Activated CD4-positive, alpha-beta T cell treated with anti-CD3 and anti-CD28 coated beads for 24 hours (primary cell): ENCODE data around the gene GNAL.
"Not testable (repeated sequence)": the region's sequence is repeated elsewhere in the genome, so short reads cannot be mapped to it uniquely, and the experiment has no call there.

Source experiments
- DNase-seq, 2 donors: peaks; one replicate each; pipeline ENCODE4 v3.0.0-alpha.2; 2020; ENCODE audit warnings: low read depth in 2 of 2

The GNAL gene

DNA sequence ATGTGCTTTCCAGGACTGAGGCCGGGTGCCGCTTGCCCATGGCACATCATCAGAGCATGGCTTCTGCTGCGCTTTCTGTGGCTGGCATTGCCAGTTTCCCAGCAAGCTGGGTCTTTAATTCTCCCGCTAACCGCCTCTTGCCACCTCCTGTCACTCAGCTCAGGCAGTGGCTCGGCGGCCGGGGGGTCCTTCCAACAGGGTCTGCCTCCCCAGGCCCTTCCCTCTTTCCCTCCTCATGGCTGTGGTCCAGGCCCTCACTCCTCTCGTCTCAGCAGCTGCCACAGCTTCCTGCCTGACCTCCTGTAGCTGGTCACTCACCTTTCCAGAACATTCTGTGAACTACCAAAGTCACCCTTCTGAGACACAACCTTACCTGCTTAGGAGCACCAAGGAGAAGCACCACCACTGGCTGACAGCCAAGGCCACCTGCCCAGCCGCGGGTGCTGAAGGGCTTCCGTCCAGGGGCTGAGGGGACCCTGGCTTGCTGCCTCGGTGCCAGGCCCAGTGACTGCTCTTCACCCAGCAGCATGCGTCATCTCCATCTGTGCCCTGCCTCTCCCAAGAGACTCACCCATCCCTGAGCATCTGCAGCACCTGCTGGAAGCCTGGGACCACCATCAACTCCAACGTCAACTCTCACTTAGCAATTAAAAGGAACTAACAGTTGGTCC, 184.7 kb downstream of the GNAL start:
- no peak for DNase-seq

GRCh38 chr18:11874676-11875075, 185.6 kb downstream of the GNAL start:
- no peak for DNase-seq

DNA sequence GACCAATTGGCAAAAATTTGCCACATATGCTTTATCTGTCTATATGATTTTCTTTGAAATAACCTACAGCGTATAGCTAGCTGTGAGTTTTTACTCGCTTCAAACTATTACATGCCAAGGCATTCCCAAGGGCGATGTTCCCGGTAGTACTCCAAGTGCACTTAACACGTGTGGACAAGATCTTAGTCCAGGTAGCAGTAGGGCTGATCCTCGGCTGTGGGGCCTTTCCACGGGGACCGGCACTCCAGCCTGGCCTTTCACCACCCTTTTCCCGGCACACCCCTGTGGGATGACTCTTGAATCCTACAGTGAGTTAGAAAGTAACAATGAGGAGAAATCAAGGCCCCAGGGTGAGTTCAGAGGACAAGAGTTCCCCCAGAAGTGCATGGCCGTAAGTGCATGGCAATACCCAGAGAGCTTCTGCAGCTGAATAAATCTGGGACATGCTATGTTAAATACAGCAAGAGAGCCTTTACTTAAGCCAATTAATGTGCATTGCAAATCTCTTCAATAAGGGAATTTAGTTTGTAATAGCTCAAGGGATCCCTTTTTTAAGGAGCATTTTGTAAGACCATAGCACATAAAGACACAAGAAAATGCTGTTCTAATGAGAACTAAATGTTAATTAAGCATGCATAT, 188.6 kb downstream of the GNAL start:
- DNase-seq: no peak

DNA sequence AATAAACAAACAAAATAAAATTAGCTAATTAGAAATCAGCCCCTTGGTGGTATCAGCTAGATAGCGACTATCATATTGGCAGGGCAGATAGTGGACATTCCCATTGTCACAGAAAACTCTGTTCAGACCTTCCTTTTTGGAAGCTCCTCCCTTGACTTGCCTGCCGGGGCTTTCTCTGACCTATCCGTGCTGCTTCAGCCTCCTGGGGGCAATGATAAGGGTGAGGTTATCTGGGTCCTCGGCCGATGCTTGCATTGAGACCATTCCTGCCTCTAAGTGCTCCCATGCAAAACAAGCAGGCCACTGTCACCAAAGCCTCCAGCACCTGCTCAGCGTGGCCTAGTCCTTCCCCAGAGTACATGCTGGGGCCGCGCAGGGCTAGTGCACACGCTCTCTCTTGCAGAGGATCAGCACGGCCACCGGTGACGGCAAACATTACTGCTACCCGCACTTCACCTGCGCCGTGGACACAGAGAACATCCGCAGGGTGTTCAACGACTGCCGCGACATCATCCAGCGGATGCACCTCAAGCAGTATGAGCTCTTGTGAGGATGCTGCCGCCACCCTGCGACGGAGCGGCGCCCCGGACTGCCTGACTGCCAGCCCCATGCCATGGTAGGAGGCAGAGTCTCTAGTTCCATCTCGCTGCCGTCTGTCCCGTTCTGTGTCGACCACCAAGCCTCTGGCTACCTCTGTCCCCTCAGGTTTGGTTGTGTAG, 191.7 kb downstream of the GNAL start:
- DNase-seq: no peak

DNA sequence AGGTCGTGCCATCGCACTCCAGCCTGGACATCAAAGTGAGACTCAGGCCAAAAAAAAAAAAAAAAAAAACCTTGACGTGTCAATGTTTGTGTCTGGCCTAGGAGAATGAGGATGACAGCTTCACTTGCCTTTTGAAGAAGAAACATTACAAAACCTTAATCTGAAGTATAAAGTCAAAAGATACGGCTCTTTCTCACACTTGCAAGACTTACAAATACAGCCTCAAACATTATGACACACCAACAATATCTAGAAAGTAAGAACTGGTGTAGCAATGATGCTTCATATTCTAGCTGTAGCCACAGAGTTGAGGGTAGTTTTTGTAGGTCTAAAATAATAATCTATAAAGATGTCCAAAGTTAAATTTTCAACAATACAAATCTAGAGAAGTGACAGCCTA, 193.6 kb downstream of the GNAL start:
- no peak for DNase-seq

DNA sequence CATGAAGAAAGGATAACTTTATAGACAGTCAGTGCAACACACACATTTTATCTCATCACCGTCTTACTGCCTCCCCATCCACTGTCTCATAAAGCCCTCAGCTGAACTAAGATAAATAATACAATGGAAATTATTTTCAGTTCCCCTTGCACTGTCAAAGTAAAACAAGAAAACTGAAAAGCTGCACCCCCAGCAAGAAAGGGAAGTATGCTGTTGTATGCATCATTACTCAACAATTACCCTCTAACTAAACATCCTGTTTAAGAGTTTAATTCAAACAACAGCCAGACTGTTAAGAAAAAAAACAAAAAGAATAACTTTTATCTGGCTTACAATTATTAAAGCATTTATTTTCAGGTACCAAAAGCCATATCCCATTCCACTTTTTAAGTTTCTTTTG, 194.1 kb downstream of the GNAL start:
- DNase-seq: no peak

- no peak for DNase-seq
These were observed 195.4 kb downstream of the GNAL start for GRCh38 chr18:11884396-11885030.

DNA sequence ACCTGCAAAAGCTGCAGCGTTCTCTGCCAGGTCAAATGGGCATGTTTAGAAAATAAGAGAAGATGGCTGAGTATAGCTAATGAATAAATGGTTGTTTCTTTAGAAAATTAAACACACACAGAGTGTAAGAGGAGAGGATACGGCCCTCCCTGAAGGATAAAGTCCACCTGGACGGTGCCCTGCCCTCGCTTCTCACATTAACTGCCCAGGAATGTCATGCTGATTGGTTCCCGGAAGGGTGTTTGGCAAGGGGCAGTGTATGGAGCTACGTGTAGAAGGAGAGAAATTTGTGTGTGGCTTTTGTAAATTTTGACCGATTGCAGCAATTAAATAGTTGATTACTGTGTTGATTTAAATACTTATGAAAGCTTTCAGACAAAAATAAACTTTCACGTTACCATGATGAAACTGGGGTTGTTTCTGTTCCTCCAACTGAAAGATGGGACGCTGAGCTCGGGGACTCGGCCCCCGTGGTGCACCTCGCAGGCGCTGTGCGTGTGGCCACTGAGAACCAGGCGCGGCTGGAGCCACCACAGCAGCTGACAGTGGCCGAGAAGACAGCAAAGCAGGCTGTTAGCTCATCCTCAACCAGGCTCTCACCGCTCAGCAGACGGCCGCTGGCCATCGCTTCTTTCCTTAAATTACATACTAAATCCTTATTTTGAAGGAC, 196.3 kb downstream of the GNAL start:
- no peak for DNase-seq

- DNase-seq: no peak
These were observed 197.6 kb downstream of the GNAL start for GRCh38 chr18:11886577-11887110.

GRCh38 chr18:11887328-11888128, 198.5 kb downstream of the GNAL start:
- DNase-seq: no peak

DNA sequence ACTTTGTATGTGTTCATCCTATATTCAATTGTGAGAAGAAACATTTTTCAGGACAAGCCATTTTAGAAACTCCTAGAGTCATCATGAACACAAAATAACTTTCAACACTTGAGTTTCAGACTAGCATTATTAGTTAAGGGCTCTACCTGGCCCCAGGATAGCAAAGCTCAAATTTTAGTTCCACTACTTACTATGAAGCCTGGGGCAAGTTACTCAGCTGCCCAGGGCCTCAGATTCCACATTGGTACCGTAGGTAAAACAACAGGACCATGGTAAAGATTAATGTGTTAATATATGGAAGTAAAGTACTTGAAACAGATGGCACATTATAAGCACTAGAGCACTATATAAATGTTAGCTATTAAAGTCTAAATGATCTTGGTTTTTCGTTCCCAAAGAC, 199.7 kb downstream of the GNAL start:
- DNase-seq: no peak

DNA sequence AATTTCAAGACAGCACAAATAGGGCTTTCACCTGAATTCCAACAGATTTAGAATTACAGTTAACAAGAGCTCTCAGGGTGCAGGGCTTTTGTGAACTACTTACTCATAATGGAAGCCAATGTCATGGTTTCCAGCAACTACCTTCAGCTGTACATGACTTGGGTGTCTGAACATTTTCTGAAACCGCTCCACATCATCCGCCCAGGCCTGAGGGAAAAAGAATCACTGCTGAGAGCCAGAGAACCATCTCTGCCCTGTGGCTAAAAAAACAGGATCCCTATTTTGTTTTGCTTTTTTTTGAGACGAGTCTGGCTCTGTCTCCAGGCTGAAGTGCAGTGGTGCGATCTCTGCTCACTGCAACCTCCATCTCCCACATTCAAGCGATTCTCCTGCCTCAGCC, 200.2 kb downstream of the GNAL start:
- no peak for DNase-seq

GRCh38 chr18:11891737-11892136, 202.7 kb downstream of the GNAL start:
- no peak for DNase-seq

DNA sequence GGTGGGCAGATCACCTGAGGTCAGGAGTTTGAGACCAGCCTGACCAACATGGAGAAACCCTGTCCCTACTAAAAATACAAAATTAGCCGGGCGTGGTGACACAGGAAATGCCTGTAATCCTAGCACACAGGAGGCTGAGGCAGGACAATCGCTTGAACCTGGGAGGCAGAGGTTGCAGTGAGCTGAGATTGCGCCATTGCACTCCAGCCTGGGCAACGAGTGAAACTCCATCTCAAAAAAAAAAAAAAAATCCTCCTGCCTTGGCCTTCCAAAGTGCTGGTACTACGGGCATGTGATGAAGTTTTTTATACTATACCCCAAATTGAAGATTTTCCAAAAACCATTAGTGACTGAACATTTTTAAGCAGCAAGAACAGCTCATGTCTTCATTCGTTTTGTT, 203.4 kb downstream of the GNAL start:
- not testable (repeated sequence) for DNase-seq

- no peak for DNase-seq
These were observed 208.7 kb downstream of the GNAL start for GRCh38 chr18:11897781-11898180.

- DNase-seq: no peak
These were observed 210.0 kb downstream of the GNAL start for GRCh38 chr18:11899063-11899462.

GRCh38 chr18:11901826-11902438, 212.9 kb downstream of the GNAL start:
- DNase-seq: no peak

GRCh38 chr18:11902522-11903292, 213.6 kb downstream of the GNAL start:
- no peak for DNase-seq

- DNase-seq: no peak
These were observed 216.5 kb downstream of the GNAL start for GRCh38 chr18:11905613-11906012.

DNA sequence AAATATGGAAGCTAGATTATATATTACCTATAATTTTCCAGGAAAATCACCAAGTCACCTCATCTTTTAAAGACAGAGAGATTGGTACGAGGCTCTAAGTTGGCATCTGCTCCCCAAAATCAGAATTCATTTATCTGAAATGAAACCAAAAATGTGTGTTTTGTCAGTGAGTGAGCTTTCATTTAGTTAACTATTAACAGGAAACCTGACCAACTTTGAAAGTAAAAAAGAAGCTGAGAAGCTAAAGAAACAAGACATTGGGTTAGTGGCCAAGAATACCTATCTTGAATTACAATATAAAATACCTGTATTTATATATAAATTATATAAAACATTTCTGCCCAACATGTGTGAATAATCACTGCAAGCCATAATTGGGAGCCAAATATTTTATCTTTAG, 217.1 kb downstream of the GNAL start:
- no peak for DNase-seq
